ENCODE results near the gene ARHGAP33. TPM values are rescaled to one million over a fixed set of nuclear protein-coding genes. Genes with fewer than 3 reads are reported as not detected.

ARHGAP33 gene
- total RNA-seq, 1 donor from 2014 or later = 46.3 TPM

- H3K27me3 Mint-ChIP-seq = peaks cover 24% of the 10 kb centered on the region
- no peak for DNase-seq (ENCODE audit: low spot score, unreplicated experiment)
- H3K36me3 Mint-ChIP-seq (ENCODE audit: insufficient read depth) = peaks cover 12% of the 10 kb centered on the region
- H3K4me1 Mint-ChIP-seq (ENCODE audit: low read depth) = peaks cover 5% of the 10 kb centered on the region
- H3K27ac Mint-ChIP-seq = no peak overlapping the region
- no peak overlapping the region for H3K4me3 Mint-ChIP-seq (ENCODE audit: low read depth)
- no peaks in the 10 kb centered on the region for H3K9me3 Mint-ChIP-seq (ENCODE audit: low read depth)
- TF ChIP-seq CTCF (IDR thresholded peaks at IDR 0.05; ENCODE audit: unreplicated experiment) = no peak
Measured at GRCh38 chr19:35787227-35787799, 11.9 kb downstream of the ARHGAP33 start.

GRCh38 chr19:35788205-35788960, 13.0 kb downstream of the ARHGAP33 start:
- H3K4me1 Mint-ChIP-seq (ENCODE audit: low read depth) = peaks cover 2% of the 10 kb centered on the region
- no peak overlapping the region for H3K27ac Mint-ChIP-seq
- no peak overlapping the region for H3K4me3 Mint-ChIP-seq (ENCODE audit: low read depth)
- no peak for TF ChIP-seq CTCF (IDR thresholded peaks at IDR 0.05; ENCODE audit: unreplicated experiment)
- no peaks in the 10 kb centered on the region for H3K9me3 Mint-ChIP-seq (ENCODE audit: low read depth)
- no peak for DNase-seq (ENCODE audit: low spot score, unreplicated experiment)
- H3K27me3 Mint-ChIP-seq = peaks cover 17% of the 10 kb centered on the region
- peaks cover 4% of the 10 kb centered on the region for H3K36me3 Mint-ChIP-seq (ENCODE audit: insufficient read depth)

GRCh38 chr19:35789195-35789977, 14.0 kb downstream of the ARHGAP33 start:
- Mint-ChIP-seq H3K27me3 (peaks cover 16% of the 10 kb centered on the region), H3K36me3 (ENCODE audit: insufficient read depth) (peaks cover 3% of the 10 kb centered on the region), H3K4me1 (ENCODE audit: low read depth) (no peaks in the 10 kb centered on the region), H3K4me3 (ENCODE audit: low read depth) (no peak overlapping the region), H3K27ac (no peak overlapping the region), H3K9me3 (ENCODE audit: low read depth) (no peaks in the 10 kb centered on the region)
- no peak for DNase-seq (ENCODE audit: low spot score, unreplicated experiment)
- TF ChIP-seq CTCF (IDR thresholded peaks at IDR 0.05; ENCODE audit: unreplicated experiment) = no peak

- no peak overlapping the region for H3K4me3 Mint-ChIP-seq (ENCODE audit: low read depth)
- H3K9me3 Mint-ChIP-seq (ENCODE audit: low read depth) = no peaks in the 10 kb centered on the region
- no peak overlapping the region for H3K27ac Mint-ChIP-seq
- no peak for TF ChIP-seq CTCF (IDR thresholded peaks at IDR 0.05; ENCODE audit: unreplicated experiment)
- no peaks in the 10 kb centered on the region for H3K4me1 Mint-ChIP-seq (ENCODE audit: low read depth)
- peaks cover 3% of the 10 kb centered on the region for H3K36me3 Mint-ChIP-seq (ENCODE audit: insufficient read depth)
- H3K27me3 Mint-ChIP-seq = peaks cover 17% of the 10 kb centered on the region
- no peak for DNase-seq (ENCODE audit: low spot score, unreplicated experiment)
Measured at GRCh38 chr19:35789978-35790944, 14.9 kb downstream of the ARHGAP33 start.

Data from progenitor cell of endocrine pancreas (in vitro differentiated cells).